ENCODE data around the gene HAUS1. TPM values are rescaled to one million over a fixed set of nuclear protein-coding genes. Genes with fewer than 3 reads are reported as not detected.
"Not testable (repeated sequence)": the region's sequence is repeated elsewhere in the genome, so short reads cannot be mapped to it uniquely, and the experiment has no call there.

The HAUS1 gene
- total RNA-seq, 1 donor from 2014 or later: 17.8 TPM

DNA sequence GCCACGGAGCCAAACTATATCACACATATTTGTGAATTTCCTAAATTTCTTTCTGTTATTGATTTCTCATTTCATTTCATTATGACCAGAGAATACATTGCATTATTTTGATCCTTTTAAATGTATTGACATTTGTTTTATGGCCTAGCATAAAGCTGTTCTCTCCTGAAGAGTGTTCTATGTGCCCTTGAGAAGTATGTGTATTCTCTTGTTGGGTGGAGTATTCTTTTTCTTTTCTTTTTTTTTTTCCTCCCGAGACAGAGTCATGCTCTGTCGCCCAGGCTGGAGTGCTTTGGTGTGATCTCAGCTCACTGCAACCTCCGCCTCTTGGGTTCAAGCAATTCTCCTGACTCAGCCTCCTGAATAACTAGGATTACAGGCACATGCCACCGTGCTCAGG is 5.2 kb downstream of the HAUS1 start:
- H3K27ac ChIP-seq: no peak overlapping the region
- no peak overlapping the region for H3K4me3 ChIP-seq
- H3K27me3 ChIP-seq (ENCODE audit: low read depth): no peaks in the 10 kb centered on the region
- ATAC-seq (no peak), DNase-seq (no peak)
- intact Hi-C loops (cut with DNase I): no loop called here
- H3K9me3 ChIP-seq: no peaks in the 10 kb centered on the region
- peaks cover 6% of the 10 kb centered on the region for H3K4me1 ChIP-seq
- no peak for TF ChIP-seq CTCF (IDR thresholded peaks at IDR 0.05)
- peaks cover 35% of the 10 kb centered on the region for H3K36me3 ChIP-seq

GRCh38 chr18:46110406-46110805 is 6.2 kb downstream of the HAUS1 start:
- Histone ChIP-seq H3K27me3 (ENCODE audit: low read depth) (no peaks in the 10 kb centered on the region), H3K4me1 (no peaks in the 10 kb centered on the region), H3K9me3 (no peaks in the 10 kb centered on the region), H3K36me3 (peaks cover 43% of the 10 kb centered on the region), H3K27ac (no peak overlapping the region), H3K4me3 (no peak overlapping the region)
- TF ChIP-seq CTCF (IDR thresholded peaks at IDR 0.05): no peak
- no peak for DNase-seq
- intact Hi-C loops (cut with DNase I): no loop called here
- no peak for ATAC-seq

DNA sequence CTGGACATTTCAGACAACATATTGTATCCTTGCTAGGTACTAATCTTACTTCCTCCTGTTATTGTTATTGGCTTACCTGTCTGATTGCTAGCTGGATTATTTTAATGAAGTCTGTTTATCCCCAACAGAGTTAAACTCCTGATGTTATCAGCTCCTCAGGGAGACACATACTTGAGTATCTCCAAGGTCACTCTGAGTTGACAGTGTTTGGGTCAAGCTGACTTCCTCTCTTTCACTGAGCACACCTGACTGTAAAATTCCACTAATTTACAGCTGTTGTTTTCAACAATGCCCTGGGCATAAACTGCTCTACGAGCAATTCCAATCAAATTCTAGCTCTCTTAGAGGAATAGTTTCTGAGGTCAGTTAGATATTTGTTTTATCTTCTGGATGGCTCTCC is 9.6 kb downstream of the HAUS1 start:
- no peak for DNase-seq
- intact Hi-C loops (cut with DNase I): no loop called here
- no peaks in the 10 kb centered on the region for H3K9me3 ChIP-seq
- ATAC-seq: no peak
- no peak for TF ChIP-seq CTCF (IDR thresholded peaks at IDR 0.05)
- H3K27me3 ChIP-seq (ENCODE audit: low read depth): no peaks in the 10 kb centered on the region
- H3K27ac ChIP-seq: no peak overlapping the region
- no peaks in the 10 kb centered on the region for H3K4me1 ChIP-seq
- H3K4me3 ChIP-seq: no peak overlapping the region
- peaks cover 40% of the 10 kb centered on the region for H3K36me3 ChIP-seq

DNA sequence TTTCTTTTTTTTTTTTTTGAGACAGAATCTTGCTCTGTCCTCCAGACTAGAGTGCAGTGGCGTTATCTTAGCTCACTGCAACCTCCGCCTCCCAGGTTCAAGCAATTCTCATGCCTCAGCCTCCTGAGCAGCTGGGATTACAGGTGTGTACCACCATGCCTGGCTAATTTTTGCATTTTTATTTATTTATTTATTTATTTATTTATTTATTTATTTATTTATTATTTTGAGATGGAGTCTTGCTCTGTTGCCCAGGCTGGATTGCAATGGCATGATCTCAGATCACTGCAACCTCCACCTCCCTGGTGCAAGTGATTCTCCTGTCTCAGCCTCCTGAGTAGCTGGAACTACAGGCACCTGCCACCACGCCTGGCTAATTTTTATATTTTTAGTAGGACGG is 22.4 kb downstream of the HAUS1 start:
- H3K9me3 ChIP-seq; ATAC-seq; H3K4me1 ChIP-seq; intact Hi-C loops (cut with DNase I); DNase-seq; H3K4me3 ChIP-seq; H3K27ac ChIP-seq; H3K27me3 ChIP-seq (ENCODE audit: low read depth): not testable (repeated sequence)
- peaks cover 89% of the 10 kb centered on the region for H3K36me3 ChIP-seq

DNA sequence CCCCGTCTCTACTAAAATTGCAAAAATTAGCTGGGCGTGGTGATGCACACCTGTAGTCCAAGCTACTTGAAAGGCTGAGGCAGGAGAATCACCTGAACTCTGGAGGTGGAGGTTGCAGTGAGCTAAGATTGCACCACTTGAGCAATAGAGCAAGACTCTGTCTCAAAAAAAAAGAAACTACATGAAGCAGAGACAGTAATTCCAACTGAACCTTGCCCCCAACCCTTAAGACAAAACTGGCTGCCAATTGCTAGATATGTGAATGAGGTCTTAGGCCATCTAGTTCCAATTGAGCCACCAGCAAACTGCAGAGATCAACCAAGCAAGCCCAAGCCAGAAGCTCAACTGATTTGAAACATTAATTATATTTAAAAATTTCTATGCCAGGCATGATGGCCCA is 25.9 kb downstream of the HAUS1 start:
- TF ChIP-seq CTCF (IDR thresholded peaks at IDR 0.05): no peak
- Histone ChIP-seq H3K27ac (no peak overlapping the region), H3K36me3 (peaks cover 58% of the 10 kb centered on the region), H3K9me3 (no peaks in the 10 kb centered on the region), H3K4me1 (no peaks in the 10 kb centered on the region), H3K4me3 (no peak overlapping the region), H3K27me3 (ENCODE audit: low read depth) (no peaks in the 10 kb centered on the region)
- no peak for DNase-seq
- intact Hi-C loops (cut with DNase I): no loop called here
- ATAC-seq: no peak

DNA sequence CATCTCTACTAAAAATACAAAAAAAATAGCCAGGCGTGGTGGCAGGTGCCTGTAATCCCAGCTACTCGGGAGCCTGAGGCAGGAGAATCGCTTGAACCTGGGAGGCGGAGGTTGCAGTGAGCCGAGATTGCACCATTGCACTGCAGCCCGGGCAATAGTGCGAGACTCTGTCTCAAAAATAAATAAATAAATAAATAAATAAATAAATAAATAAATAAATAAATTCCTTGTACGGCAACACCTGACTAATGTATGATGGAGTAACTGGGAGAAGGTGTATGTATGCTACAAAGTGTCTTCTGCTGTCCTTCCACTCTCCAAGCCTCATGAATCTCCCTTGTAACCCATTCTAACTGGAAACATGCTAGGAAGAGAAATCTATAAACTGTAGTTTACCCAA is 26.4 kb downstream of the HAUS1 start:
- H3K27me3 ChIP-seq (ENCODE audit: low read depth); H3K4me1 ChIP-seq; intact Hi-C loops (cut with DNase I); H3K27ac ChIP-seq; DNase-seq; H3K9me3 ChIP-seq; H3K4me3 ChIP-seq; ATAC-seq: not testable (repeated sequence)
- H3K36me3 ChIP-seq: peaks cover 54% of the 10 kb centered on the region

GRCh38 chr18:46133534-46133933 is 29.3 kb downstream of the HAUS1 start:
- intact Hi-C loops (cut with DNase I): no loop called here
- Histone ChIP-seq H3K4me1 (no peaks in the 10 kb centered on the region), H3K4me3 (no peak overlapping the region), H3K9me3 (no peaks in the 10 kb centered on the region), H3K27me3 (ENCODE audit: low read depth) (no peaks in the 10 kb centered on the region), H3K36me3 (peaks cover 24% of the 10 kb centered on the region), H3K27ac (no peak overlapping the region)
- ATAC-seq (no peak), DNase-seq (no peak)
- no peak for TF ChIP-seq CTCF (IDR thresholded peaks at IDR 0.05)
